GM23248 (cell line): ENCODE measurements around the gene DNASE2. TPM values are rescaled to one million over a fixed set of nuclear protein-coding genes. Genes with fewer than 3 reads are reported as not detected.

Experiments used
- DNase-seq: peaks from one replicate; pipeline ENCODE4 v3.0.0-alpha.2; 2015
- H2AFZ ChIP-seq: fragments of 200-600 bp; sonication (generic); 2 replicates; pipeline ENCODE4 v1.6.1; 2016; ENCODE audit warnings: antibody characterized with exemption
- H3F3A ChIP-seq: fragments of 200-600 bp; sonication (generic); 2 replicates; pipeline ENCODE4 v1.6.1; 2016; ENCODE audit warnings: mild to moderate bottlenecking, antibody characterized with exemption, mixed run types; ENCODE audit not compliant: insufficient read depth
- H3K27ac ChIP-seq: fragments of 200-600 bp; sonication (generic); 2 replicates; pipeline ENCODE4 v1.5.1; 2016; ENCODE audit warnings: mild to moderate bottlenecking
- H3K27me3 ChIP-seq: fragments of 200-600 bp; sonication (generic); replicated peaks from 2 replicates; pipeline ENCODE4 v1.6.1; 2016; ENCODE audit warnings: mild to moderate bottlenecking; ENCODE audit not compliant: insufficient read depth
- H3K36me3 ChIP-seq: fragments of 200-600 bp; sonication (generic); 2 replicates; pipeline ENCODE4 v1.6.1; 2016; ENCODE audit warnings: low read depth, mild to moderate bottlenecking
- H3K4me1 ChIP-seq: fragments of 200-600 bp; sonication (generic); 2 replicates; pipeline ENCODE4 v1.6.1; 2016; ENCODE audit warnings: mild to moderate bottlenecking; ENCODE audit not compliant: insufficient read depth
- H3K4me2 ChIP-seq: fragments of 200-600 bp; sonication (generic); one replicate; pipeline ENCODE4 v1.6.1; 2016; ENCODE audit warnings: mild to moderate bottlenecking; ENCODE audit not compliant: unreplicated experiment
- H3K4me3 ChIP-seq: fragments of 200-600 bp; sonication (generic); 2 replicates; pipeline ENCODE4 v1.5.1; 2016; ENCODE audit warnings: mild to moderate bottlenecking
- H3K79me2 ChIP-seq: fragments of 200-600 bp; sonication (generic); 2 replicates; pipeline ENCODE4 v1.6.1; 2016; ENCODE audit warnings: mild to moderate bottlenecking; ENCODE audit not compliant: insufficient read depth
- H3K9ac ChIP-seq: fragments of 200-600 bp; sonication (generic); 2 replicates; pipeline ENCODE4 v1.6.1; 2016; ENCODE audit warnings: mild to moderate bottlenecking
- H3K9me2 ChIP-seq: fragments of 200-600 bp; sonication (generic); 2 replicates; pipeline ENCODE4 v1.6.1; 2016; ENCODE audit warnings: mixed run types, mild to moderate bottlenecking, moderate library complexity; ENCODE audit not compliant: insufficient read depth
- H3K9me3 ChIP-seq: fragments of 200-600 bp; sonication (generic); one replicate; pipeline ENCODE4 v1.6.1; 2017; ENCODE audit warnings: low read depth
- H4K20me1 ChIP-seq: fragments of 200-600 bp; sonication (generic); 2 replicates; pipeline ENCODE4 v1.6.0; 2016; ENCODE audit not compliant: insufficient read depth
- EZH2 ChIP-seq: fragments of 200-600 bp; sonication (generic); IDR thresholded peaks from 2 replicates; pipeline ENCODE4 v1.6.1; 2018; ENCODE audit warnings: antibody characterized with exemption, mild to moderate bottlenecking; ENCODE audit not compliant: insufficient read depth, poor library complexity, severe bottlenecking
- EZH2phosphoT487 ChIP-seq: fragments of 200-600 bp; sonication (generic); IDR thresholded peaks from 2 replicates; pipeline ENCODE4 v1.6.1; 2018; ENCODE audit warnings: antibody characterized with exemption, moderate library complexity, mild to moderate bottlenecking, low read depth; ENCODE audit not compliant: insufficient read depth
- WGBS, 2 experiments: methylation state at CpG; one replicate each; pipeline ENCODE4 v1.1.6; 2015 to 2017; ENCODE audit warnings: low lambda C conversion rate in 2 of 2, low coverage in 1 of 2; ENCODE audit errors: missing lambda C conversion rate in 2 of 2; 5-methylcytosine and 5-hydroxymethylcytosine counted together
- in situ Hi-C: fragments of 300-500 bp; cut with MboI; formaldehyde crosslinking; loops from 2 replicates; pipeline ENCODE4 v1.15.0; 2020
- polyA plus RNA-seq: library from polyadenylated mRNA; unstranded; fragments of >200 nt; fragmentation: Nextera tagmentation; extraction: Ambion mirVana; gene quantifications from 2 replicates; pipeline ENCODE4 v1.2.1, GENCODE V29; 2016
- total RNA-seq: library from RNA; depleted of rRNA; stranded (reverse); fragments of >200 nt; shearing (Covaris generic); gene quantifications from 2 replicates; pipeline ENCODE4 v1.2.3, GENCODE V29; 2014

The DNASE2 gene
- total and polyA plus RNA-seq, 2 experiments from 2014 or later: 40.9 to 51.7 TPM

GRCh38 chr19:12880551-12881171, 588 bp downstream of the DNASE2 start:
- H3K4me3 ChIP-seq: peak overlapping the region; percentile 82
- no peaks in the 10 kb centered on the region for H3K4me1 ChIP-seq
- no peaks in the 10 kb centered on the region for H3K79me2 ChIP-seq
- H3F3A ChIP-seq: no peaks in the 10 kb centered on the region
- H4K20me1 ChIP-seq: no peaks in the 10 kb centered on the region
- peak overlapping the region; percentile 92 for H3K4me2 ChIP-seq
- no peak for TF ChIP-seq EZH2
- H3K9ac ChIP-seq: peak overlapping the region; percentile 88
- peak; percentile 54 for DNase-seq
- no peaks in the 10 kb centered on the region for H3K9me2 ChIP-seq
- in situ Hi-C loops: no loop called here
- WGBS, 2 experiments: 11% methylated on average over 28 to 29 of the region's 29 CpGs
- peak overlapping the region; percentile 90 for H2AFZ ChIP-seq
- no peaks in the 10 kb centered on the region for H3K36me3 ChIP-seq
- no peaks in the 10 kb centered on the region for H3K27me3 ChIP-seq
- no peaks in the 10 kb centered on the region for H3K9me3 ChIP-seq
- peak overlapping the region; percentile 54 for H3K27ac ChIP-seq

- Histone ChIP-seq H3K27ac (no peak overlapping the region), H3K9me2 (no peaks in the 10 kb centered on the region), H3K36me3 (no peaks in the 10 kb centered on the region), H4K20me1 (no peaks in the 10 kb centered on the region), H3K4me2 (no peak overlapping the region), H3K9ac (no peak overlapping the region), H3K27me3 (no peaks in the 10 kb centered on the region), H3K4me1 (no peaks in the 10 kb centered on the region), H3K9me3 (no peaks in the 10 kb centered on the region), H3K4me3 (no peak overlapping the region), H3K79me2 (no peaks in the 10 kb centered on the region), H2AFZ (no peak overlapping the region), H3F3A (no peaks in the 10 kb centered on the region)
- 84 to 89% methylated on average over 6 of the region's 6 CpGs for WGBS, 2 experiments
- in situ Hi-C loops: no loop called here
- no peak for TF ChIP-seq EZH2
- TF ChIP-seq EZH2phosphoT487: no peak
- no peak for DNase-seq
Observed at GRCh38 chr19:12875086-12875485, 6.2 kb downstream of the DNASE2 start.

- no peaks in the 10 kb centered on the region for H4K20me1 ChIP-seq
- 95 to 96% methylated on average over 53 to 64 of the region's 86 CpGs for WGBS, 2 experiments
- H3K4me2 ChIP-seq: no peak overlapping the region
- H3K27ac ChIP-seq: no peak overlapping the region
- no peak for DNase-seq
- H3F3A ChIP-seq: no peaks in the 10 kb centered on the region
- H3K79me2 ChIP-seq: no peaks in the 10 kb centered on the region
- no peak overlapping the region for H2AFZ ChIP-seq
- H3K27me3 ChIP-seq: no peaks in the 10 kb centered on the region
- TF ChIP-seq EZH2: no peak
- TF ChIP-seq EZH2phosphoT487: no peak
- H3K9ac ChIP-seq: no peak overlapping the region
- H3K4me1 ChIP-seq: no peaks in the 10 kb centered on the region
- H3K4me3 ChIP-seq: no peak overlapping the region
- in situ Hi-C loops: no loop called here
- H3K36me3 ChIP-seq: no peaks in the 10 kb centered on the region
- no peaks in the 10 kb centered on the region for H3K9me2 ChIP-seq
- H3K9me3 ChIP-seq: no peaks in the 10 kb centered on the region
Observed at GRCh38 chr19:12873891-12874745, 7.1 kb downstream of the DNASE2 start.

GRCh38 chr19:12872941-12873890, 8.0 kb downstream of the DNASE2 start:
- Histone ChIP-seq H3F3A (no peaks in the 10 kb centered on the region), H4K20me1 (no peaks in the 10 kb centered on the region), H3K36me3 (no peaks in the 10 kb centered on the region), H3K4me3 (no peak overlapping the region), H3K9me2 (no peaks in the 10 kb centered on the region), H3K27me3 (no peaks in the 10 kb centered on the region), H3K9ac (no peak overlapping the region), H3K9me3 (no peaks in the 10 kb centered on the region), H3K27ac (no peak overlapping the region), H3K79me2 (no peaks in the 10 kb centered on the region), H3K4me1 (no peaks in the 10 kb centered on the region), H3K4me2 (no peak overlapping the region), H2AFZ (no peak overlapping the region)
- WGBS, 2 experiments: 86 to 91% methylated on average over 60 to 70 of the region's 70 CpGs
- DNase-seq: peak; percentile 57
- TF ChIP-seq EZH2 (no peak), EZH2phosphoT487 (no peak)
- in situ Hi-C loops: no loop called here
